Posterior vena cava (tissue), 2 donors: ENCODE results near the gene NLGN1. TPM values are rescaled to one million over a fixed set of nuclear protein-coding genes. Genes with fewer than 3 reads are reported as not detected.

ENCODE experiments used
- DNase-seq: peaks from one replicate; pipeline ENCODE4 v3.0.0-alpha.2; 2020; ENCODE audit warnings: low spot score
- intact Hi-C, 2 donors: fragments of 100-400 bp; cut with DNase I; formaldehyde crosslinking; loops; one replicate each; pipeline versions ENCODE4 v1.14.1 to v1.14.2; 2022 to 2023
- total RNA-seq, 2 donors: library from RNA; stranded (reverse); fragmentation: NEBNext Ultra II Directional; extraction: Animal tissue kit (Norgen Biotek cat#: 25700); gene quantifications; one replicate each; pipeline ENCODE4 v1.2.1, GENCODE V29; 2021
- donor health status: DM: yes; HTN: yes; CAD: no.
- donor health status: DM: yes; HTN: yes; CAD: no.

NLGN1 gene
- total RNA-seq, 2 donors from 2014 or later: 11.5 to 14.5 TPM

GRCh38 chr3:174310475-174310983 lies 913.0 kb downstream of the NLGN1 start:
- no peak for DNase-seq
- intact Hi-C loops: no loop called here

GRCh38 chr3:174315225-174315624 lies 917.7 kb downstream of the NLGN1 start:
- intact Hi-C loops: no loop called here
- DNase-seq: no peak

- no peak for DNase-seq
- intact Hi-C loops: no loop called here
Observed at GRCh38 chr3:174317005-174317404, 919.5 kb downstream of the NLGN1 start.

DNA sequence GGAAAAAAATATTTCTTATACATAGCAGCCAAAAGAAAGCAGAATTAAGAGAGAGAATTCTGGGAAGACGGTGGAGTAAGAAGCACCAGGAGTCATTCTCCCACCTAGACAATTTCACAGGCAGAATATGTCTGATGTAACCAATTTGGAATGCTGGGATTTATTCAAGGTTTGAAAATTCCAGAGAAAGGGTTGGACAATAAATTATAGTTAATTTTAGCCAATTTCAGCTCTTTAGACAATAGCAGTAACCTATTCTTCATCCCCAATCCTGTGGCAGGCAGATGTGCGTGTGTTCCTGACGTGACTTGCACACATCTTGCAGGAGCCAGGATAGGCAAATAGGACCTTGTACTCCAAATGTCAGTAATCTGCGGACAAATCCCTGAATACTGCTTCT lies 920.6 kb downstream of the NLGN1 start:
- no peak for DNase-seq
- intact Hi-C loops: no loop called here

DNA sequence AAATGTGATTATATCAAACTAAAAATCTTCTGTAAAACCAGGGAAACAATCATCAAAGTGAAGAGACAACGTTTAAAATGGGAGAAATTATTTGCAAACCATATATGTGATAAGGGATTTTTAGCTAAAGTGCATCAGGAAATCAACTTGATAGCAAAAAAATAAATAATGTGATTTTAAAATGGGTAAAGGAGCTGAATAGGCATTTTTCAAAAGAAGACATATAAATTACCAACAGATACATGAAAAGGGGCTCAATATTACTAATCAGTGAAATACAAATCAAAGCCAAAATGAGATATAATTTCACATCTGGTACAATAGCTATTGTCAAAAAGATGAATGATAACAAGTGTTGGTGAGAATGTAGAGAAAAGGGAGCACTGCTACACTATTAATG lies 924.0 kb downstream of the NLGN1 start:
- intact Hi-C loops: no loop called here
- DNase-seq: no peak

GRCh38 chr3:174322789-174323188 lies 925.2 kb downstream of the NLGN1 start:
- no peak for DNase-seq
- intact Hi-C loops: no loop called here

DNA sequence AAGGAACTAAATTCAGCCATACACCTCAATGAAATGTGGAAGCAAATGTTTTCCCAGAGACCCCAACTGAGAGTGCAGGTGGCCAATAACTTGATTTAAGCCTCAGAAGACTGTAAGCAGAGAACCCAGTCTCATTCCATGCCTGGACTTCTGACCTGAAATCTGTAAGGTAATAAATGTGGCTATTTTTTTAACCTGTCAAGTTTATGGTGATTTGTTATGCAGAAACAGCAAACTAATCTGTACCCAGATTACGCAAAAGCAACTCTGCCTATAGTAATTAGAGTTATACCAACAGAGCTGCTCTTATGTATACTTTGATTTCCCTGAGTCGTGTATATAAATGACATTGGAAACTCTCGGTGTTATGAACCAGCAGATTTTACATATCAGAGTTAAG lies 927.6 kb downstream of the NLGN1 start:
- intact Hi-C loops: no loop called here
- DNase-seq: no peak

DNA sequence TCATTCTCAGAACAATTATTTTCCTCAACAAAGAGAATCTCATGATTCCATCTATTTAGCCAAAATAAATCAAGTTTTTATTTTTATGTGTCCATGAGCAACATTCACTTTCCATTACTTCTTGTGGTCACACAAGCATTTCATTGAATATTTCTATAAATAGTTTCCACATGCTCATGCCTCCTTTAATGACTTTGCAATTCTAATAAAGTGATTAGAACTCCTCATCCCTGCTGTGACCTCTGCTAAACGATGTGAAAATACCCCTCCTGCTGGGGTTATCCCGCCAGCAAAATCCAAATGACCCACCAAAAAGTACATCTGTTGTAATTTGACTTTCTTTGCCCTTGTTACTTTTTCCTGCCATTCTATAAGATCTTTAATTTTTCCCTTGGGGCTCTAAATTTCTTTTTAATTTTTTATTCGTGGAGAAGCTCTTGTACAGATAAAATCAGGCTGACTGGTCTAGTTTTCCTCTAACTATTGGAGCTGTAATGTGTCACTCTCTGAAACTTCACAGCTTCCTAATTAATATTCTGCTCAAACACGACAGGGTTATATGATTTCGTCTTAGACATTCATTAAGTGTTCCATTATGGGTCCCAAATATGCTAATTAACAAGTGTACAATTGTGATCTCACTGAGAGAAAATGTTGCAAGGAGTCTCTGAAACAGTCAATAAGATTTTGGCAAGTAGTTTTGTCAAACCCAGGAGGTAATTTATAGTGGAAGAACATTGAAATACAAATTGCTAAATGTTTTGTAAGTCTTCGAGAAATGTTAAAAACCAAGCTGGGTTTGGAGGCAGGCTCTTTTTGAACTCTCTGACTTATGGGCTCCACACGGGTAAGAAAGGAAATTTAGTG lies 928.5 kb downstream of the NLGN1 start:
- intact Hi-C loops: no loop called here
- DNase-seq: no peak

DNA sequence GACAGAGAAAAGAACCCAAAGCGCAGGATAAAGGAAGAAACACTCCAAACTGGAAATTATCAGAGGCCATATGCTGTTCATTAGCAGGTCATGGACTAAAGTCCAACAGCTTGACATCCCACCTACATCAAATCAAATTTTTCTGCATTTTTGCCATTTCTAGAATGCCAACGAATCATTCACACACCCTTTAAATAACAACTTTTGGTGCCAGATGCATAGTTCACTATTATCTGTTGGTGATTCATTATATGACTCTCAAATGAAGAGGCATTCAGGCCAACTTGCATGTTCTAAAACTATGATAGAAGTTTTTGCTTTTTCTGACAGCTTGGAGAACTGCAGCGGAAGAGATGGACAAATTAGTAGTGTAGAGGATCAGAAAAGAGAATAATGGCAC lies 931.8 kb downstream of the NLGN1 start:
- intact Hi-C loops: no loop called here
- DNase-seq: no peak

DNA sequence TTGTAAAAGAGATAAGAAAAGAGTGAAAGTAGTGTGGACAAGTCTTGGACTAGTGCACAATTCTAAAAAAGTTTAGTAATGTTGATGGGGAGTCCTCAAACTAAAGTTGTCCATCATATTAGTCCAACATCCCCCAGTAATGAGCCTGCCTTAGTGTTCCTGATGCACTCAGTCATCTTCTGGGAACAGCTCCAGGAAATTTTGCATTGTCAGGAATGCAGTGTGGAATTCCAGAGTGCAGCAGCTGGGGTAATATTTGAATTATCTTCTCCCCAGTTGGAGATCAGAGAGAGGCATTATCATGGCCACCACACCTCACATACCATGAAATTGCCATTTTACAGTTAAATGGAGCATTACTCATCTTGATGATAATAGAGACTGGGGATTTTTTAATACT lies 932.8 kb downstream of the NLGN1 start:
- no peak for DNase-seq
- intact Hi-C loops: no loop called here

- intact Hi-C loops: no loop called here
- no peak for DNase-seq
Observed at GRCh38 chr3:174331095-174331800, 933.7 kb downstream of the NLGN1 start.

GRCh38 chr3:174332391-174332790 lies 934.8 kb downstream of the NLGN1 start:
- DNase-seq: no peak
- intact Hi-C loops: no loop called here

DNA sequence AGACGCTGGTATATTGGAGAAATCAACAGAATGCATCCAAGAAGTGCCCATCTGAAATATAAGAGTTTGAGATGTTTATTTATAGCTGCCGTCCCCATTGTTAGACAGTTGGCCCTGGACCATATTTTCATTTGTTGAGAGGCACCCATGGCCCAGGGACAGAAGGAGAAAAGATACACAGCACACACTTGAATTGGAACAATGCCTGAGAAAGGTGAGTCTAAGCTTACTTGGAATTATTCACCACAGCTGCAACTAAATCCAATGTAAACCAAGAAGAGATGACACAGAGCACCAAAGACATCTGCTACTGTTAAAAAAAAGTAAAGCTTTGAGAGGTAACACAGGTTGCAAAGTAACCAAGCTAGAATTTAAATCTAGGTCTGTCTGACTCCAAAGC lies 936.1 kb downstream of the NLGN1 start:
- intact Hi-C loops: no loop called here
- DNase-seq: no peak

DNA sequence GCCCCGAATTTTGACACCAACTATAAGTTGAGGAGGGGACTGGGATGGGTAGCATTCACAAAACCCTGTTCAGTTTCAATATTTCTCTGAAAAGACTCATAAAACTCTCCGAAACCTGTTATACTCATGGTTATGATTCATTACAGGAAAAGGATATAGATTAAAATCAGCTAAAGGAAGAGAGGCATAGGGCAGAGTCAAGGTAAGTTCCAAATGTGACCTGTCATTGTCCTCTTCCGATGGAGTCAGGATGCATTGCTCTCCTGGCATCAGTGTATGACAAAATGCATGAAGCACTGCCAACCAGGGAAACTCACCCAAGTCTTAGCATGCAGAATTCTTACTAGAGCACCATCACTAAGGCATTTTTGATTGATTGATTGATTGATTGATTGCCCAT lies 936.6 kb downstream of the NLGN1 start:
- no peak for DNase-seq
- intact Hi-C loops: no loop called here

- intact Hi-C loops: no loop called here
Observed at GRCh38 chr3:174335324-174335723, 937.8 kb downstream of the NLGN1 start.

GRCh38 chr3:174335910-174336309 lies 938.4 kb downstream of the NLGN1 start:
- intact Hi-C loops: no loop called here
- DNase-seq: no peak

More at GRCh38 chr3:174335324-174335723, 937.8 kb downstream of the NLGN1 start:
- DNase-seq: no peak
